ENCODE data around the gene B3GALNT1.

The B3GALNT1 gene

DNA sequence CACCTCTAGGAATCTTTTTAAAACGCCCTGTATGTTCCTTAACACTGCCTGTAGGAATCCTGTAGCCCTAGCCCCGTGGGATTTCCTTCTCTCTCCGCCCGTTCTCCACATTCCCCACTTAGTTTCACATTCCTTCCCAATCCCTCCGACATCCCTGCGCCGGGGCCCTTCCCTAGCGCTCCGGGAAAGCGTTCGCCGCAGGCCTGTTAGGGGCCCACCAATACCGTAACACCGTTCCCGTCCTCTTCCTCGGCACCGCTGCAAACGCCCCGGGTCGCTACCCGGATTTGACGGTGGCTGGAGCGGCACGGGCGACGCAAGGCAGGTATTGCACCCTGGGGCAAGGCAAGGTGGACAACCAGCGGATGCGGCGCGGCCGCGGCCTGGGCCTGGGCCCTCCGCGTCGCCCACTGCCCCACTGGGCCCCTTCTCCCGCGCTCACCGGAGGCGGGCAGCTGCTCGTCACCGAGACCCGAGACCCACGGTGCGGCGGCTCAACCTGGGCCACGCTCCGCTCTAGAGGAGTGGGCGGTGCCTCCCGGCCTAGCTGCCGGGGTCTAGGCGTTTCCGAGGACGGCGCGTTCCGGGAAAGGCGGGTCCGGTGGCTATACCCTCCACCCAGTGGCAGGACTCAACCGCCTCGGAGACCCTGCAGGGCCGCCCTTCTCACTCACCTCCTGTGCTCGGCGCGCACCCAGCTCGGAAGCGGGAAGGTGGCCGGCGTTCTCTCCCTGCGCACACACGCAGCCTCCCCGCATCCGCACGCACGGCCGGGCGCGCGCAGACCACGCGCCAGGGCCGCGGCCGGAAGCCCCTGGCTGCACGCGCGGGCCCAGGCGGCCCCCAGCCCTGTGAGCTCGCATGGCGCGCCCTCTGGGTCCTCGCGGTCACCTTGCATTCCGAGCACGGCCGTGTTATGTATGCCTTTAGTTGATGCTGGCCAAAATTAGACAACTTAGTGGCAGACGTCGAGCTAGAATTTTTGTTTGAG is at the start of gene B3GALNT1:
TSS of gene B3GALNT1 (minus strand) at position 789 of the 991 bp plus-strand sequence. CDS start 18,595 bp downstream, outside the sequence.
- peak; percentile 74 for DNase-seq (ENCODE audit: low spot score)
- in situ Hi-C loops (cut with MboI; ENCODE audit: low pct_unique_long_range_greater_than_20kb, low sequenced_read_pairs, unreplicated experiment) = no loop called here
- TF ChIP-seq, protein P1, sequence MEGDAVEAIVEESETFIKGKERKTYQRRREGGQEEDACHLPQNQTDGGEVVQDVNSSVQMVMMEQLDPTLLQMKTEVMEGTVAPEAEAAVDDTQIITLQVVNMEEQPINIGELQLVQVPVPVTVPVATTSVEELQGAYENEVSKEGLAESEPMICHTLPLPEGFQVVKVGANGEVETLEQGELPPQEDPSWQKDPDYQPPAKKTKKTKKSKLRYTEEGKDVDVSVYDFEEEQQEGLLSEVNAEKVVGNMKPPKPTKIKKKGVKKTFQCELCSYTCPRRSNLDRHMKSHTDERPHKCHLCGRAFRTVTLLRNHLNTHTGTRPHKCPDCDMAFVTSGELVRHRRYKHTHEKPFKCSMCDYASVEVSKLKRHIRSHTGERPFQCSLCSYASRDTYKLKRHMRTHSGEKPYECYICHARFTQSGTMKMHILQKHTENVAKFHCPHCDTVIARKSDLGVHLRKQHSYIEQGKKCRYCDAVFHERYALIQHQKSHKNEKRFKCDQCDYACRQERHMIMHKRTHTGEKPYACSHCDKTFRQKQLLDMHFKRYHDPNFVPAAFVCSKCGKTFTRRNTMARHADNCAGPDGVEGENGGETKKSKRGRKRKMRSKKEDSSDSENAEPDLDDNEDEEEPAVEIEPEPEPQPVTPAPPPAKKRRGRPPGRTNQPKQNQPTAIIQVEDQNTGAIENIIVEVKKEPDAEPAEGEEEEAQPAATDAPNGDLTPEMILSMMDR (IDR thresholded peaks at IDR 0.05; ENCODE audit: extremely low read depth, insufficient read depth, missing control alignments) = peak; percentile 32

GRCh38 chr3:161153480-161153879 is 48.3 kb upstream of the B3GALNT1 start:
- in situ Hi-C loops (cut with MboI; ENCODE audit: low pct_unique_long_range_greater_than_20kb, low sequenced_read_pairs, unreplicated experiment) = no loop called here
- no peak for DNase-seq (ENCODE audit: low spot score)
- TF ChIP-seq, protein P1 (IDR thresholded peaks at IDR 0.05; ENCODE audit: extremely low read depth, insufficient read depth, missing control alignments) = no peak

GRCh38 chr3:161150001-161150525 is 44.9 kb upstream of the B3GALNT1 start:
- DNase-seq (ENCODE audit: low spot score) = no peak
- in situ Hi-C loops (cut with MboI; ENCODE audit: low pct_unique_long_range_greater_than_20kb, low sequenced_read_pairs, unreplicated experiment) = no loop called here
- TF ChIP-seq, protein P1 (IDR thresholded peaks at IDR 0.05; ENCODE audit: extremely low read depth, insufficient read depth, missing control alignments) = no peak

DNA sequence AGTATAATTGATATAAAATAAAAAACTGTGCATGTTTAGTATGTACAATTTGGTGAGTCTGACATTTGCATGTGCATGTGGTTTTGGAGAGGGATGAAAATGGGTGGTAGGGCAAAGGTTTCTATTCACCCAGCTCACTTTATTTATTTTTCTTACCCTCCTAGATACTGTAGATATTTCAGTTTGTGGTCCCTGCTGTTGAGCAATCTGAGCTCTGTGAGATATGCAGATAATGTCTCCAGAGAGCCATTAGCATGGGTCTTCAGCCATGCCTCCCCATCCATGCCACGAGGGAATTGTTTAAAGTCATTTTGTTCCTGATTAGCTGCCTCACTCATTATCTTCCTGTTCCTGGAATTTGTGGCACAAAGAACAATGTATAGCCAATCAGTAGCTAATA is 44.4 kb upstream of the B3GALNT1 start:
- in situ Hi-C loops (cut with MboI; ENCODE audit: low pct_unique_long_range_greater_than_20kb, low sequenced_read_pairs, unreplicated experiment) = no loop called here
- no peak for DNase-seq (ENCODE audit: low spot score)
- TF ChIP-seq, protein P1 (IDR thresholded peaks at IDR 0.05; ENCODE audit: extremely low read depth, insufficient read depth, missing control alignments) = no peak

DNA sequence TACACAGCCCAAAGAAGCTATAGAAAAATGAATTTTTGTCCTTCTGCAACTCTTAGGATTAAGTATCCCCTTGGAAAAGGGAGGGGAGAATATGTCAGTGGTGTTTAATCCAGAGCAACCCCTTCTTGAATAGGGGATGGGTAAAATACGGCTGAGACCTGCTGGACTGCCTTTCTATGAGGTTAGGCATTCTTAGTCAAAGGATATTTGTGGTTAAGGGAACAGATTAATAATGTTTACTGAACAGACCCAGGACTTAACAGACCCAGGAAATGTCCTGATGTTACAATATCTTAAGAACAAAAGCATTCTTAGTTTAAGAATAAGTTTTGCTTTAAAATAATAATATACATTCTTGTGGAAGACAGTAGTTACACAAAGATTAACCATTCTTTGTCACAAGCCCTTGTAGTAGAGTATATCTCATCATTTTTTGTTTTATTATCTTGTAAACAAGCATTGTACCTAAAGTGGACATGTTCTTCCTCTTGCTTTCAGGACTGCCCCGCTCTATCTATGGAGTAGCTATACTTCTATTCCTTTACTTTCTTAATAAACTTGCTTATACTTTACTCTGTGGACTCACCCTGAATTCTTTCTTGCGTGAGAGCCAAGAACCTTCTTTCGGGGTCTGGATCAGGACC is 43.8 kb upstream of the B3GALNT1 start:
- no peak for DNase-seq (ENCODE audit: low spot score)
- TF ChIP-seq, protein P1 (IDR thresholded peaks at IDR 0.05; ENCODE audit: extremely low read depth, insufficient read depth, missing control alignments) = no peak

GRCh38 chr3:161142486-161142885 is 37.3 kb upstream of the B3GALNT1 start:
- in situ Hi-C loops (cut with MboI; ENCODE audit: low pct_unique_long_range_greater_than_20kb, low sequenced_read_pairs, unreplicated experiment) = no loop called here
- TF ChIP-seq, protein P1 (IDR thresholded peaks at IDR 0.05; ENCODE audit: extremely low read depth, insufficient read depth, missing control alignments) = no peak
- no peak for DNase-seq (ENCODE audit: low spot score)

More for the DNA sequence above, 43.8 kb upstream of the B3GALNT1 start:
- in situ Hi-C loops (cut with MboI; ENCODE audit: low pct_unique_long_range_greater_than_20kb, low sequenced_read_pairs, unreplicated experiment) = no loop called here

All from GM13977 (cell line).